Measurements from ENCODE around the gene IRAK3.

- TF ChIP-seq CTCF (IDR thresholded peaks at IDR 0.05; ENCODE audit: extremely low read depth in 1 of 2, insufficient read depth in 1 of 2, low read depth in 1 of 2, low read length in 2 of 2) (no peak), POLR2A (IDR thresholded peaks at IDR 0.05; ENCODE audit: low read depth, low read length) (no peak), JUN (IDR thresholded peaks at IDR 0.05; ENCODE audit: borderline replicate concordance, insufficient read depth, insufficient read length, low read depth) (no peak), POLR2AphosphoS5 (IDR thresholded peaks at IDR 0.05; ENCODE audit: insufficient read depth, low read depth, low read length) (no peak), EZH2 (IDR thresholded peaks at IDR 0.05; ENCODE audit: borderline replicate concordance, low read depth, low read length, severe bottlenecking) (no peak), MAX (IDR thresholded peaks at IDR 0.05; ENCODE audit: insufficient read depth, insufficient read length) (no peak), MYC (IDR thresholded peaks at IDR 0.05; ENCODE audit: low read depth, low read length) (no peak), GATA2 (IDR thresholded peaks at IDR 0.05; ENCODE audit: insufficient read depth, insufficient read length, low read depth, low read length) (no peak)
Measured at GRCh38 chr12:66156654-66157053, 32.4 kb upstream of the IRAK3 start.

Data from endothelial cell of umbilical vein (primary cell).